HG02852 (cell line): ENCODE measurements around the gene OR5T3.
"Not testable (repeated sequence)": the region's sequence is repeated elsewhere in the genome, so short reads cannot be mapped to it uniquely, and the experiment has no call there.

Experiments
- ATAC-seq: cut with Tn5 transposase; IDR thresholded peaks from one replicate; pipeline ENCODE4 v1.9.1; 2021; ENCODE audit warnings: mild to moderate bottlenecking, moderate library complexity; ENCODE audit not compliant: unreplicated experiment

The OR5T3 gene

DNA sequence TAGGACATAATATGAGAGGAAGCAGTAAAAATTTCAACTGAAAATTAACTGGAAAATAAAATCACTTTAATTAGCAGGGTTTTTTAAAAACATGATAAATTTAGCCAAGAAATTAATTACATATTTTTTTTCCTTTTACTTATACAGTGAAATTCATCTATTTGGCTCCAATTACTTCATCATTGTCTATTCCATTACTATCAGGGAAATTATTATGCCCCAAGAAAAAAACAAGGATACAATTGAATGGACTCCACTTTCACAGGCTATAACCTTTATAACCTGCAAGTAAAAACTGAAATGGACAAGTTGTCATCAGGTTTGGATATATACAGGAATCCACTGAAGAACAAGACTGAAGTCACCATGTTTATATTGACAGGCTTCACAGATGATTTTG, at the start of gene OR5T3:
Gene OR5T3 (plus strand): TSS at position 301 of the 400 bp plus-strand sequence. CDS start 0 bp downstream, at position 301.
- no peak for ATAC-seq

DNA sequence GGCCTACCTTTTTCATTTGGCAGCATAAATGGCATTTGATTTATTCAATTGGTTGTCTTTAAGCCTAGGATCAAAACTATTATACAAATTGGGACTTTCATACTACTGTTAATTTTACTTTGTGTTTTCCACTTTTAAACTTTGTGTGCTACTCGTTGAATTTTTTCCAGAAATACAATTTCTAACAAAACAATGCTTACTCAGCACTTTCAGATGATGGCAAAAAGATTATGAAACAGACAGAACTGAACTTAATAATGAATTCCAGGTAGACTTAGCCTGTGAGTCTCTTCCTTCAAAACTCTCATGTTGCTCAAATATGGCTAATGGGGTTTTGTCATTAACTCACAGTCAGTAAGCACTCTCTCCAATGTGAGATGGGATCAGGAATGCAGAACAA, 44.3 kb upstream of the OR5T3 start:
- no peak for ATAC-seq

DNA sequence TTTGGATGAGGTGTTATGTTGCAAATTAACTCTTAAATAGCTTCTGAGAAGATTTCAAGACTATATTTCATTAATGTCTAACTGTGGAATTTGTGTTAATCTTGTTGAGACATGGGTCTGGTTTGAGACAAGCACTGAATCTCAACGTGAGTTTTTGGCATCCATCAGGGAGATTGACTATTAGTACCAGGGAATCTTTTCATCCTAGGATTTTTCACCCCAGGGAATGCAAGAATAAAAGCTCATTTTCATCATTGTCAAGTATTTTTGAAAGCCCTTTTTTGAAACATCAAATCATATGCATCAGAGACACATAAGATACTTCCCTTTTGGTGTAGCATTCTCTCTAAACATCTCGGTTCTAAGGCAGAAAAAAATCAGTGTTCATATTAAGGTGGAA, 37.5 kb upstream of the OR5T3 start:
- ATAC-seq: no peak

DNA sequence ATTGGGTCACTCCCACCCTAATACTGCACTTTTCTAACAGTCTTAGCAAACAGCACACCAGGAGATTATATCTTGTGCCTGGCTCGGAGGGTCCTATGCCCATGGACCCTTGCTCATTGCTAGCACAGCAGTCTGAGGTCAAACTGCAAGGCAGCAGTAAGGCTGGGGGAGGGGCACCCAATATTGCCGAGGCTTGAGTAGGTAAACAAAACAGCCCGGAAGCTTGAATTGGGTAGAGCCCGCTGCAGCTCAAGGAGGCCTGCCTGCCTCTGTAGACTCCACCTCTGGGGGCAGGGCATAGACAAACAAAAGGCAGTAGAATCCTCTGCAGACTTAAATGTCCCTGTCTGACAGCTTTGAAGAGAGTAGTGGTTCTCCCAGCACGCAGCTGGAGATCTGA, 32.3 kb upstream of the OR5T3 start:
- ATAC-seq: not testable (repeated sequence)

DNA sequence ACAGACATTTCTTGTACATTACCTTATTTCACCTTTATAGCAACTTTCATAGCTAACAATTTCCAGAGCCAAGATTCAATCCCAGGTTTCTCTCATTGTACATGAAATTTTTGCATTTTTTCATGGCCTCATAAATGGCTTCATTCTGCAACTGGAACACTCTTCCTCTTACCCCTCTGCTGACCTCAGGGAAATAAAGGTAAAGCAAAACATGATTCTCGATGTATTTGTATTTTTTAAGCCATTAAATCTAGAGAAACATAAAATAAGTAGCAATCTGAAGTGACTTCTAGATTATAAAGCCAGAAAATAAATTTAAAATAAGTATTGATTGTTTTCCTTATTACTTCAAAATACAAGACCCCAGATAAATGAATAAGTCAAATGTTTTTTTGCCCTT, 17.9 kb upstream of the OR5T3 start, which contains the start of gene OR5T2:
Gene OR5T2 (minus strand): TSS at position 101 of the 400 bp plus-strand sequence. CDS start 1,193 bp downstream, outside the sequence.
- no peak for ATAC-seq

DNA sequence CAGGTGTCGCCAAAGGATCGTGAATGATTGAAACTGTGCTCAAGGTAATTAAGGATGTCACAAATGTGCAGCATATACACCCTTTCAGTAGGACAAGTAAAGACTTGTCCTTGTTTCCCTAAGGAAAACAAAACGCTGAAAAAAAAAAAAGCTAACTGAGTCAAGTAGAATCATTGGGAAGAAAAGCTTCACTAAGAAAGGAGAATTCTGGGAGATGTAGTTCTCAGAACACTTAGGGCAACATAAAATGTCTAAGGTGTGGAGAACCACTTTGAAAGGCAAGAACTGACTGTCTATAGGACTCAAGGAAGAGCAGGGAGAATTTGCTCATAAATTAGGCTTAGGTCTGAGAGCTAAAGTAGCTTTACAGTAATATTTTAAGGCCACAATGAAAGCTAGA, 19.0 kb downstream of the OR5T3 start:
- no peak for ATAC-seq

DNA sequence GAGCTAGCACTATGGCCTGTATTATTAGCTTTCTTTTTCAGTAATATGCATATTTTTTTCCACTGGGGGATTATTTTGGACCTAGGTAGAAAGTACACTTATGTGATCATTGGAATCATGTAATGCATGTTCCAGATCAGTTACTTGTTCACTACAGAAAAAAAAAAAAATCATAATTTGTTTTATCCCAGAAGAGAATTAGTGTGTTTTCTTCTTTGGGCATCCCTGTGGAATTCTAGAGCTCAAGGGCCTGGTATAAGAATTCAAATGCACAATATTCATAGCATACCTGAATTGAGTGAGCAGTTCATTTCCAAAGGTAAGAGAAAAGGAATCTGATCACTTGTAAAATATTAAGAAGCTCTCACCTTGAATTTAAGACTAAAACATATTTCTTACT, 21.8 kb downstream of the OR5T3 start, which contains the start of gene OR5T1:
Gene OR5T1 (plus strand): TSS at position 301 of the 400 bp plus-strand sequence. CDS start 1,485 bp downstream, outside the sequence.
- no peak for ATAC-seq

DNA sequence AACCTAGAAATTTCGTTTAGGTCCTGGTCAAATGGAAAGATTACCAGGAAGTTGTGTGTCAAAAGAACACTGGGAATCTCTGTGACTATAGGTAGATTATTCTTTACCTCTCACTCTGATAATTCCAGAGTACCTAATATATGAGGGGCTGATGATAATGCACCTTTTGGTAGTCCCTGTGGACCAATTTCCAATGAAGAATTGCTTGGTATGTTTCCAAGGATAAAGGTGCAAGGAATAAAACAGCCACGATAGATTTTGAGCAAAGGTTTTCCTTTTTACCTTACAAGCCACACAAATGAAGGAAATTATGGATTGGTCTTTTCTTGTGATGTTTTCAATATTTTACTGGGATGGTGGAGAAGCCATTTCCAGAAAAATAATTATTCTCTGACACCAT, 40.1 kb downstream of the OR5T3 start, which contains the start of gene OR8H1:
Gene OR8H1 (minus strand): TSS at position 101 of the 400 bp plus-strand sequence. CDS start 1,192 bp downstream, outside the sequence.
- ATAC-seq: no peak

DNA sequence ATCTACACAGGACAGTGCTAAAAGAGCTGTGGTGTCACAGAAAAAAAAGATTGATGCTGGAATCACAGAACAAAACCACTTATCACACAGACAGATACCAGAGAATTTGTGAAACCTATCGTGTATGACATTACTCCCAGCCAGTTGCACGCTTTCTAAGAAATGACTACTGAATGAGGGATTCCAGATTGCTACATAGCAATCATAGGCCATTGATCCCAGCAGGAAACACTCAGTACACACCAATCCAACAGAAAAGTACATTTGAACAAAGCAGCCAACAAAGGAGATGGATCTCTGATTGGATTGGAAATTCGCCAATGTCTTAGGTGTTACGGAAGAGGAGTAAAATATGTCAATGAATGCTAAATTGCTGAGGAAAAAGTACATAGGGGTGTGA, 44.8 kb downstream of the OR5T3 start:
- ATAC-seq: no peak
